Measurements from ENCODE around the gene FMN1.

FMN1 gene

GRCh38 chr15:32867313-32867626 lies 327.2 kb downstream of the FMN1 start:
- Histone ChIP-seq H3K4me3 (ENCODE audit: control insufficient read depth in 1 of 7, extremely low read depth in 1 of 7, insufficient read depth in 4 of 7, low read depth in 2 of 7, low read length in 6 of 7) (peak overlapping the region in 1 of 7 experiments; percentile 14), H3K9me3 (ENCODE audit: control extremely low read depth in 1 of 5, control insufficient read depth in 4 of 5, insufficient read depth in 2 of 5, low read depth in 1 of 5, low read length in 4 of 5) (no peaks in the 10 kb centered on the region), H3K4me1 (ENCODE audit: control extremely low read depth in 1 of 4, control insufficient read depth in 4 of 4, insufficient read depth in 4 of 4, low read length in 3 of 4) (peaks cover 0 to 16% (median 3%) of the 10 kb centered on the region in 4 experiments), H3K27me3 (replicated peaks in 2 of 5; ENCODE audit: control insufficient read depth in 4 of 5, insufficient read depth in 5 of 5, low read length in 4 of 5) (no peaks in the 10 kb centered on the region), H3K36me3 (ENCODE audit: control insufficient read depth in 4 of 4, insufficient read depth in 4 of 4, low read length in 3 of 4) (no peaks in the 10 kb centered on the region), H3K27ac (ENCODE audit: insufficient read depth in 1 of 2, low read depth in 1 of 2, low read length in 2 of 2, poor library complexity in 1 of 2, severe bottlenecking in 2 of 2) (no peak overlapping the region)
- CTCF ChIA-PET, result no interaction called here
- POLR2A ChIA-PET, result no interaction called here
- peak; percentile 18 to 58 (median 36) for DNase-seq
- 42% methylated on average over 6 of the region's 9 CpGs for WGBS (ENCODE audit: insufficient coverage)

- H3K36me3 ChIP-seq (ENCODE audit: control insufficient read depth in 4 of 4, insufficient read depth in 4 of 4, low read length in 3 of 4), result no peaks in the 10 kb centered on the region
- peak overlapping the region in 1 of 7 experiments; percentile 14 for H3K4me3 ChIP-seq (ENCODE audit: control insufficient read depth in 1 of 7, extremely low read depth in 1 of 7, insufficient read depth in 4 of 7, low read depth in 2 of 7, low read length in 6 of 7)
- H3K27me3 ChIP-seq (replicated peaks in 2 of 5; ENCODE audit: control insufficient read depth in 4 of 5, insufficient read depth in 5 of 5, low read length in 4 of 5), result no peaks in the 10 kb centered on the region
- DNase-seq, result peak in 2 of 3 donors; percentile 15 to 39
- ChIA-PET CTCF (no interaction called here), POLR2A (no interaction called here)
- no peaks in the 10 kb centered on the region for H3K9me3 ChIP-seq (ENCODE audit: control extremely low read depth in 1 of 5, control insufficient read depth in 4 of 5, insufficient read depth in 2 of 5, low read depth in 1 of 5, low read length in 4 of 5)
- peaks cover 0 to 18% (median 4%) of the 10 kb centered on the region in 4 experiments for H3K4me1 ChIP-seq (ENCODE audit: control extremely low read depth in 1 of 4, control insufficient read depth in 4 of 4, insufficient read depth in 4 of 4, low read length in 3 of 4)
- WGBS (ENCODE audit: insufficient coverage), result 33% methylated on average over 4 of the region's 6 CpGs
- no peak overlapping the region for H3K27ac ChIP-seq (ENCODE audit: insufficient read depth in 1 of 2, low read depth in 1 of 2, low read length in 2 of 2, poor library complexity in 1 of 2, severe bottlenecking in 2 of 2)
These were observed 327.8 kb downstream of the FMN1 start for GRCh38 chr15:32866454-32867312.

- Histone ChIP-seq H3K9me3 (ENCODE audit: control extremely low read depth in 1 of 5, control insufficient read depth in 4 of 5, insufficient read depth in 2 of 5, low read depth in 1 of 5, low read length in 4 of 5) (no peaks in the 10 kb centered on the region), H3K4me1 (ENCODE audit: control extremely low read depth in 1 of 4, control insufficient read depth in 4 of 4, insufficient read depth in 4 of 4, low read length in 3 of 4) (peaks cover 0 to 18% (median 4%) of the 10 kb centered on the region in 4 experiments), H3K27ac (ENCODE audit: insufficient read depth in 1 of 2, low read depth in 1 of 2, low read length in 2 of 2, poor library complexity in 1 of 2, severe bottlenecking in 2 of 2) (no peak overlapping the region), H3K36me3 (ENCODE audit: control insufficient read depth in 4 of 4, insufficient read depth in 4 of 4, low read length in 3 of 4) (no peaks in the 10 kb centered on the region), H3K27me3 (replicated peaks in 2 of 5; ENCODE audit: control insufficient read depth in 4 of 5, insufficient read depth in 5 of 5, low read length in 4 of 5) (no peaks in the 10 kb centered on the region), H3K4me3 (ENCODE audit: control insufficient read depth in 1 of 7, extremely low read depth in 1 of 7, insufficient read depth in 4 of 7, low read depth in 2 of 7, low read length in 6 of 7) (no peak overlapping the region)
- POLR2A ChIA-PET, result no interaction called here
- no peak for DNase-seq
- 100% methylated on average over 1 of the region's 3 CpGs for WGBS (ENCODE audit: insufficient coverage)
- CTCF ChIA-PET, result no interaction called here
These were observed 329.7 kb downstream of the FMN1 start for GRCh38 chr15:32864841-32865240.

GRCh38 chr15:32864051-32864450 lies 330.5 kb downstream of the FMN1 start:
- no peak overlapping the region for H3K4me3 ChIP-seq (ENCODE audit: control insufficient read depth in 1 of 7, extremely low read depth in 1 of 7, insufficient read depth in 4 of 7, low read depth in 2 of 7, low read length in 6 of 7)
- no peak for DNase-seq
- no CpG with 5 or more reads among the region's 1 CpG for WGBS (ENCODE audit: insufficient coverage)
- ChIA-PET CTCF (no interaction called here), POLR2A (no interaction called here)
- peaks cover 0 to 15% (median 4%) of the 10 kb centered on the region in 4 experiments for H3K4me1 ChIP-seq (ENCODE audit: control extremely low read depth in 1 of 4, control insufficient read depth in 4 of 4, insufficient read depth in 4 of 4, low read length in 3 of 4)
- no peaks in the 10 kb centered on the region for H3K36me3 ChIP-seq (ENCODE audit: control insufficient read depth in 4 of 4, insufficient read depth in 4 of 4, low read length in 3 of 4)
- no peak overlapping the region for H3K27ac ChIP-seq (ENCODE audit: insufficient read depth in 1 of 2, low read depth in 1 of 2, low read length in 2 of 2, poor library complexity in 1 of 2, severe bottlenecking in 2 of 2)
- no peaks in the 10 kb centered on the region for H3K9me3 ChIP-seq (ENCODE audit: control extremely low read depth in 1 of 5, control insufficient read depth in 4 of 5, insufficient read depth in 2 of 5, low read depth in 1 of 5, low read length in 4 of 5)
- H3K27me3 ChIP-seq (replicated peaks in 2 of 5; ENCODE audit: control insufficient read depth in 4 of 5, insufficient read depth in 5 of 5, low read length in 4 of 5), result no peaks in the 10 kb centered on the region

GRCh38 chr15:32861761-32862160 lies 332.8 kb downstream of the FMN1 start:
- WGBS (ENCODE audit: insufficient coverage), result 74% methylated on average over 14 of the region's 14 CpGs
- Histone ChIP-seq H3K36me3 (ENCODE audit: control insufficient read depth in 4 of 4, insufficient read depth in 4 of 4, low read length in 3 of 4) (no peaks in the 10 kb centered on the region), H3K27ac (ENCODE audit: insufficient read depth in 1 of 2, low read depth in 1 of 2, low read length in 2 of 2, poor library complexity in 1 of 2, severe bottlenecking in 2 of 2) (no peak overlapping the region), H3K4me1 (ENCODE audit: control extremely low read depth in 1 of 4, control insufficient read depth in 4 of 4, insufficient read depth in 4 of 4, low read length in 3 of 4) (peaks cover 0 to 10% (median 1%) of the 10 kb centered on the region in 4 experiments), H3K4me3 (ENCODE audit: control insufficient read depth in 1 of 7, extremely low read depth in 1 of 7, insufficient read depth in 4 of 7, low read depth in 2 of 7, low read length in 6 of 7) (no peak overlapping the region), H3K27me3 (replicated peaks in 2 of 5; ENCODE audit: control insufficient read depth in 4 of 5, insufficient read depth in 5 of 5, low read length in 4 of 5) (no peaks in the 10 kb centered on the region), H3K9me3 (ENCODE audit: control extremely low read depth in 1 of 5, control insufficient read depth in 4 of 5, insufficient read depth in 2 of 5, low read depth in 1 of 5, low read length in 4 of 5) (no peaks in the 10 kb centered on the region)
- POLR2A ChIA-PET, result interaction anchor here (1.2 kb wide), 1 partner anchor 11 kb away, joined by 4 read pairs; no protein-coding TSS in a partner anchor
- peak; percentile 19 to 56 (median 54) for DNase-seq
- CTCF ChIA-PET, result interaction anchor here (1.6 to 2.5 kb wide), 2 partner anchors 17 to 18 kb away, joined by 5 to 6 read pairs; no protein-coding TSS in a partner anchor

GRCh38 chr15:32861174-32861573 lies 333.3 kb downstream of the FMN1 start:
- H3K27ac ChIP-seq (ENCODE audit: insufficient read depth in 1 of 2, low read depth in 1 of 2, low read length in 2 of 2, poor library complexity in 1 of 2, severe bottlenecking in 2 of 2), result no peak overlapping the region
- CTCF ChIA-PET, result interaction anchor here (1.6 to 2.5 kb wide), 2 partner anchors 16 to 17 kb away, joined by 5 to 6 read pairs; no protein-coding TSS in a partner anchor
- H3K4me1 ChIP-seq (ENCODE audit: control extremely low read depth in 1 of 4, control insufficient read depth in 4 of 4, insufficient read depth in 4 of 4, low read length in 3 of 4), result peaks cover 0 to 7% (median 1%) of the 10 kb centered on the region in 4 experiments
- WGBS (ENCODE audit: insufficient coverage), result 100% methylated on average over 3 of the region's 5 CpGs
- no peak overlapping the region for H3K4me3 ChIP-seq (ENCODE audit: control insufficient read depth in 1 of 7, extremely low read depth in 1 of 7, insufficient read depth in 4 of 7, low read depth in 2 of 7, low read length in 6 of 7)
- POLR2A ChIA-PET, result interaction anchor here (1.2 kb wide), 1 partner anchor 10 kb away, joined by 4 read pairs; no protein-coding TSS in a partner anchor
- H3K9me3 ChIP-seq (ENCODE audit: control extremely low read depth in 1 of 5, control insufficient read depth in 4 of 5, insufficient read depth in 2 of 5, low read depth in 1 of 5, low read length in 4 of 5), result no peaks in the 10 kb centered on the region
- no peaks in the 10 kb centered on the region for H3K36me3 ChIP-seq (ENCODE audit: control insufficient read depth in 4 of 4, insufficient read depth in 4 of 4, low read length in 3 of 4)
- no peak for DNase-seq
- H3K27me3 ChIP-seq (replicated peaks in 2 of 5; ENCODE audit: control insufficient read depth in 4 of 5, insufficient read depth in 5 of 5, low read length in 4 of 5), result no peaks in the 10 kb centered on the region

- Histone ChIP-seq H3K36me3 (ENCODE audit: control insufficient read depth in 4 of 4, insufficient read depth in 4 of 4, low read length in 3 of 4) (no peaks in the 10 kb centered on the region), H3K4me3 (ENCODE audit: control insufficient read depth in 1 of 7, extremely low read depth in 1 of 7, insufficient read depth in 4 of 7, low read depth in 2 of 7, low read length in 6 of 7) (no peak overlapping the region), H3K9me3 (ENCODE audit: control extremely low read depth in 1 of 5, control insufficient read depth in 4 of 5, insufficient read depth in 2 of 5, low read depth in 1 of 5, low read length in 4 of 5) (no peaks in the 10 kb centered on the region), H3K27me3 (replicated peaks in 2 of 5; ENCODE audit: control insufficient read depth in 4 of 5, insufficient read depth in 5 of 5, low read length in 4 of 5) (no peaks in the 10 kb centered on the region), H3K4me1 (ENCODE audit: control extremely low read depth in 1 of 4, control insufficient read depth in 4 of 4, insufficient read depth in 4 of 4, low read length in 3 of 4) (peaks cover 0 to 7% (median 1%) of the 10 kb centered on the region in 4 experiments), H3K27ac (ENCODE audit: insufficient read depth in 1 of 2, low read depth in 1 of 2, low read length in 2 of 2, poor library complexity in 1 of 2, severe bottlenecking in 2 of 2) (no peak overlapping the region)
- WGBS (ENCODE audit: insufficient coverage), result 100% methylated on average over 2 of the region's 2 CpGs
- no peak for DNase-seq
- POLR2A ChIA-PET, result no interaction called here
- CTCF ChIA-PET, result no interaction called here
These were observed 334.5 kb downstream of the FMN1 start for GRCh38 chr15:32859996-32860395.
